GM12878 (cell line): ENCODE measurements around the gene SEC31B. TPM values are rescaled to one million over a fixed set of nuclear protein-coding genes. Genes with fewer than 3 reads are reported as not detected.

Source experiments
- ATAC-seq: fragments of 200-7000 bp; cut with Tn5 transposase; 3 replicates; pipeline ENCODE4 v1.9.1; 2020; ENCODE audit warnings: mild to moderate bottlenecking, moderate library complexity
- BruUV-seq: library from RNA; stranded (reverse); fragments of 400-500 nt; replicated peaks from 2 replicates; lab custom pipeline; 2021; lab: Mats Ljungman, UMichigan
- CTCF ChIA-PET: fragments of 300-600 bp; sonication (Branson Sonifier 250); formaldehyde crosslinking; extraction: SDS; loops from one replicate; lab custom pipeline; 2021; ENCODE audit warnings: inconsistent platforms; lab: Yijun Ruan, JAX
- POLR2A ChIA-PET: fragments of 350-600 bp; formaldehyde crosslinking; extraction: SDS; loops from one replicate; lab custom pipeline; 2021; ENCODE audit warnings: inconsistent platforms; lab: Charles Lee
- RAD21 ChIA-PET: fragments of 300-600 bp; sonication (Branson Sonifier 250); formaldehyde crosslinking; loops from one replicate; lab custom pipeline; 2023; ENCODE audit warnings: antibody characterized with exemption; ENCODE audit not compliant: unreplicated experiment; lab: Charles Lee
- SMC1A ChIA-PET: fragments of 300-600 bp; sonication (Branson Sonifier 250); formaldehyde crosslinking; loops from one replicate; lab custom pipeline; 2023; ENCODE audit not compliant: unreplicated experiment, uncharacterized antibody; lab: Charles Lee
- DNase-seq: peaks from one replicate; pipeline ENCODE4 v3.0.0-alpha.2; 2011; ENCODE audit warnings: low read depth, low spot score
- FAIRE-seq: peaks from 3 replicates; lab custom pipeline; 2011; peaks lifted over from hg19 to GRCh38; lab: Jason Lieb, UNC
- H2AFZ ChIP-seq: 2 replicates; pipeline ENCODE4 v1.6.0; 2011; ENCODE audit warnings: low read depth, low read length, control low read depth; ENCODE audit not compliant: control insufficient read depth
- H3K27ac ChIP-seq: 2 replicates; pipeline ENCODE4 v1.5.1; 2011; ENCODE audit warnings: control low read depth; ENCODE audit not compliant: control insufficient read depth, insufficient read depth
- H3K27me3 ChIP-seq, 2 experiments: replicated peaks in 1 of 2; 2 replicates each; pipeline versions ENCODE4 v1.6.0 to v1.6.1; 2011; ENCODE audit warnings: low read length in 1 of 2; ENCODE audit not compliant: control insufficient read depth in 2 of 2, insufficient read depth in 2 of 2
- H3K36me3 ChIP-seq, 2 experiments: 2 replicates each; pipeline ENCODE4 v1.5.1; 2011; ENCODE audit warnings: low read length in 1 of 2; ENCODE audit not compliant: control insufficient read depth in 2 of 2, insufficient read depth in 2 of 2
- H3K4me1 ChIP-seq: 2 replicates; pipeline ENCODE4 v1.6.1; 2011; ENCODE audit warnings: mild to moderate bottlenecking, low read length, moderate library complexity, mixed read lengths; ENCODE audit not compliant: control insufficient read depth, insufficient read depth
- H3K4me2 ChIP-seq: 2 replicates; pipeline ENCODE4 v1.6.0; 2011; ENCODE audit warnings: control low read depth; ENCODE audit not compliant: control insufficient read depth, insufficient read depth
- H3K4me3 ChIP-seq: fragments of 200-600 bp; sonication (generic); 2 replicates; pipeline ENCODE4 v1.5.1; 2016
- H3K79me2 ChIP-seq: 2 replicates; pipeline ENCODE4 v1.6.0; 2011; ENCODE audit warnings: low read length; ENCODE audit not compliant: control insufficient read depth, insufficient read depth
- H3K9ac ChIP-seq: 2 replicates; pipeline ENCODE4 v1.8.0; 2011; ENCODE audit warnings: low read length, control low read depth, mixed read lengths; ENCODE audit not compliant: control insufficient read depth, insufficient read depth
- H3K9me3 ChIP-seq: replicated peaks from 3 replicates; pipeline ENCODE4 v1.5.1; 2011; ENCODE audit warnings: mild to moderate bottlenecking, low read length; ENCODE audit not compliant: control insufficient read depth, insufficient read depth
- H4K20me1 ChIP-seq: 2 replicates; pipeline ENCODE4 v1.6.0; 2011; ENCODE audit not compliant: control insufficient read depth, insufficient read depth
- ASH2L ChIP-seq: fragments of 300-600, 200-600 bp; sonication (generic); IDR thresholded peaks from 2 replicates; pipeline ENCODE4 v1.6.1; 2017; ENCODE audit warnings: low read depth, mild to moderate bottlenecking, borderline replicate concordance
- CBFB ChIP-seq: IDR thresholded peaks from 2 replicates; pipeline ENCODE4 v1.6.1; 2016; ENCODE audit warnings: antibody characterized with exemption, low read depth
- CEBPB ChIP-seq, 2 experiments: fragments of 150-350 bp in 1 of 2; IDR thresholded peaks; 2 replicates each; pipeline ENCODE4 v1.6.1; 2012 to 2014; ENCODE audit warnings: low read depth in 2 of 2, low read length in 2 of 2, borderline replicate concordance in 1 of 2, inconsistent platforms in 1 of 2
- MTA3 ChIP-seq: IDR thresholded peaks from 2 replicates; pipeline ENCODE4 v1.6.1; 2012; ENCODE audit warnings: low read length, inconsistent platforms, borderline replicate concordance
- MYB ChIP-seq: fragments of 150-350 bp; IDR thresholded peaks from 2 replicates; pipeline ENCODE4 v1.6.1; 2014; ENCODE audit warnings: mild to moderate bottlenecking, low read depth, low read length, borderline replicate concordance
- NR2F1 ChIP-seq: fragments of 450-650 bp; conservative IDR thresholded peaks from 2 replicates; pipeline ENCODE4 v1.6.1; 2017; ENCODE audit warnings: mild to moderate bottlenecking
- PRDM15 ChIP-seq: fragments of 450-650 bp; formaldehyde crosslinking; IDR thresholded peaks from 2 replicates; pipeline ENCODE4 v1.4.0; 2020; ENCODE audit warnings: mild to moderate bottlenecking, moderate library complexity
- SRF ChIP-seq, 2 experiments: IDR thresholded peaks; 2 replicates each; pipeline ENCODE4 v1.6.1; 2011; ENCODE audit warnings: low read depth in 2 of 2, low read length in 2 of 2, mild to moderate bottlenecking in 1 of 2, moderate library complexity in 1 of 2
- STAT1 ChIP-seq: fragments of 450-650 bp; conservative IDR thresholded peaks from 2 replicates; pipeline ENCODE4 v1.6.1; 2014; ENCODE audit warnings: antibody characterized with exemption, mild to moderate bottlenecking
- ZNF592 ChIP-seq: fragments of 450-650 bp; IDR thresholded peaks from 2 replicates; pipeline ENCODE4 v1.6.1; 2017; ENCODE audit warnings: mild to moderate bottlenecking, moderate library complexity
- WGBS: methylation state at CpG from one replicate; pipeline ENCODE4 v1.1.6; 2016; ENCODE audit warnings: low lambda C conversion rate; ENCODE audit not compliant: insufficient replicate concordance, insufficient coverage; ENCODE audit errors: missing lambda C conversion rate; 5-methylcytosine and 5-hydroxymethylcytosine counted together
- in situ Hi-C: fragments of 300-500 bp; cut with MboI; formaldehyde crosslinking; loops from 9 replicates; pipeline ENCODE4 v1.14.3; 2018; ENCODE audit warnings: mixed read lengths
- intact Hi-C: fragments of 100-400 bp; cut with micrococcal nuclease; formaldehyde crosslinking; loops from one replicate; pipeline ENCODE4 v1.14.2; 2022; ENCODE audit not compliant: unreplicated experiment
- polyA plus RNA-seq, 11 experiments: library from polyadenylated mRNA; depleted of rRNA in 4 of 11; unstranded in 6 of 11; stranded (reverse) in 5 of 11; fragments of >200 nt; fragmentation: Nextera tagmentation in 4 of 11; fragmentation: Illumina TruSeq in 1 of 11; extraction: Ambion mirVana in 4 of 11; extraction: Trizol in 1 of 11; gene quantifications; 1 replicate in 1 of 11; 2 replicates in 10 of 11; pipeline versions ENCODE4 v1.2.1 to v1.2.3, GENCODE V29; 2011 to 2016; ENCODE audit warnings: inconsistent platforms in 2 of 11, missing spikeins in 2 of 11, low read depth in 1 of 11
- total RNA-seq, 4 experiments: library from RNA; depleted of rRNA in 3 of 4; stranded (reverse); fragments of >200 nt in 3 of 4; fragmentation: Illumina TruSeq in 1 of 4; extraction: Trizol in 1 of 4; gene quantifications; 2 replicates each; pipeline versions ENCODE4 v1.2.1 to v1.2.3, GENCODE V29; 2013 to 2021

The SEC31B gene
- total and polyA plus RNA-seq, 10 of the 15 experiments (the other 5 are each of a cell fraction or from before 2014, with no cell fraction given), result 3.4 to 24.3 (median 9.9) TPM

- TF ChIP-seq PRDM15 (CRISPR knock-in tag), result no peak
- TF ChIP-seq, all 136 proteins: peak for 0
Observed at GRCh38 chr10:100468322-100468721, 51.3 kb downstream of the SEC31B start (continued).

- WGBS, result 44% methylated on average over 4 of the region's 4 CpGs
- DNase-seq (no peak), FAIRE-seq (no peak)
- no peaks in the 10 kb centered on the region for H3K4me1 ChIP-seq
- no peak within 1 kb of the TSS for H3K9ac ChIP-seq
- SMC1A ChIA-PET, result no interaction called here
- H3K4me3 ChIP-seq, result no peak within 1 kb of the TSS
- no peak within 1 kb of the TSS for H2AFZ ChIP-seq
- CTCF ChIA-PET, result no interaction called here
- TF ChIP-seq MYB, result no peak
- no peak for TF ChIP-seq CBFB
- TF ChIP-seq CEBPB (IDR thresholded peaks at IDR 0.05; ENCODE audit: borderline replicate concordance in 1 of 2, low read depth in 2 of 2, low read length in 2 of 2), result no peak
- no peak for TF ChIP-seq ZNF592
- TF ChIP-seq ASH2L, result no peak
- no peak for TF ChIP-seq SRF (IDR thresholded peaks at IDR 0.05; ENCODE audit: low read depth in 2 of 2, low read length in 2 of 2)
- TF ChIP-seq MTA3, result no peak
- no peak for TF ChIP-seq STAT1
- no peak for TF ChIP-seq NR2F1
- TF ChIP-seq, all 136 proteins: peak for 0
- Histone ChIP-seq H3K27ac (no peak within 1 kb of the TSS), H3K27me3 (no peaks in the 10 kb centered on the region), H3K36me3 (no peaks in the 10 kb centered on the region), H3K4me2 (no peak within 1 kb of the TSS), H4K20me1 (no peaks in the 10 kb centered on the region), H3K79me2 (no peaks in the 10 kb centered on the region), H3K9me3 (no peaks in the 10 kb centered on the region)
- ATAC-seq, result no peak
- RAD21 ChIA-PET, result no interaction called here
- intact Hi-C loops, result no loop called here
- no TSS peak for BruUV-seq
- in situ Hi-C loops, result no loop called here
- POLR2A ChIA-PET, result no interaction called here
Observed at GRCh38 chr10:100462709-100463108, 57.0 kb downstream of the SEC31B start, which contains the start of gene WNT8B. WNT8B (plus strand) TSS chr10:100463009; CDS start chr10:100463169, 160 bp downstream.
